ENCODE results near the gene SAA2.
A peak's percentile ranks its signal among the peaks of the same experiment; 100 is the strongest.
"Not testable (repeated sequence)": the region's sequence is repeated elsewhere in the genome, so short reads cannot be mapped to it uniquely, and the experiment has no call there.

The SAA2 gene

DNA sequence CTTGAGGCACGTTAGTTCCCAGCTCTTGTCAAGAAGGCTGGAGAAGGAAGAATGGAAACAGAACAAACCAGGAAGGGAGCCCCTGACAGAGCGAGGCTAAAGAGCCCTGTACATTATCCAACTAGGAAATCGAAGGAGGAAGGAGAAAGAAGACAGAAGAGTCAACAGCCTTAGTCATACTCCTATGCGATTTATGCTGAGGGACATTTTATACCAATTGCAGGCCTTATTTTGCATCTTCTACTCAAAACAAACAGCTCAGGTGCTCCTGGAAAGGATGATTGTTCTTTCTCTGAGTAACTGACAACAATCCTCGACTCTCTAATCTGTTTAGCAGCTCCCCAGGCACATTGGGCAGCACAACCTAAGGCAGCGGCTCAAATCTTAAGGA lies 1.3 kb downstream of the SAA2 start:
- DNase-seq = not testable (repeated sequence)

DNA sequence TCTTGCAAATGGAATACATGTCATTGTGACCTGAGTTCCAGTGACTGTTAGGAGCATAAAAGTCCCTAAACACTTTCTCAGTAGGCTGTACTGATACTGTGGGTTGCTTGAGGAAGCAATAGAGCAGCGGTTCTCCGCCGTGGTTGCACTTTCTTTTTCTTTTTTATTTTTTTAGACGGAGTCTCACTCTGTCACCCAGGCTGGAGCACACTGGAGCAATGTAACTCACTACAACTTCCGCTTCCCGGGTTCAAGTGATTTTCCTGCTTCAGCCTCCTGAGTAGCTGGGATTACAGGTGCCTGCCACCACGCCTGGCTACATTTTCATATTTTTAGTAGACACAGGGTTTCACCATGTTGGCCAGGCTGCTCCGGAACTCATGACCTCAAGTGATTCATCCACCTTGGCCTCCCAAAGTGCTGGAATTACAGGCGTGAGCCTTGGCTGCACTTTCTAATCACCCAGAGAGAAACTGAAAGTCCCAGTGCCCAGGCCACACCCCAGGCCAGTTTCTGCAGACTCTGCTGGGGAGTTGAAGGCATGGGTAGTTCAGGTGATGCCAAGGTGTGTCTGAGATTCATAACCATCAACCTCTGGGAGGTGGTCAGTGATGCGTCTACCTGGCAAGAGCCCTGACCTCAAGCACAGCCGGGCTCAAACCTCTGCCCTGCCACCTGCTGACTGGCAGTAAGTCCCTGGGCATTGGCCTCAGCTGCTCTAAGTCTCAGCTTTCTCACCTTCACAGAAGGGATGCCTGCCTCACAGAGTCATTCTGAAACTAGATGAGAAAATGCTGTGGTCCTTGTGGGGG lies 1.9 kb downstream of the SAA2 start:
- DNase-seq = peak; percentile 18

DNA sequence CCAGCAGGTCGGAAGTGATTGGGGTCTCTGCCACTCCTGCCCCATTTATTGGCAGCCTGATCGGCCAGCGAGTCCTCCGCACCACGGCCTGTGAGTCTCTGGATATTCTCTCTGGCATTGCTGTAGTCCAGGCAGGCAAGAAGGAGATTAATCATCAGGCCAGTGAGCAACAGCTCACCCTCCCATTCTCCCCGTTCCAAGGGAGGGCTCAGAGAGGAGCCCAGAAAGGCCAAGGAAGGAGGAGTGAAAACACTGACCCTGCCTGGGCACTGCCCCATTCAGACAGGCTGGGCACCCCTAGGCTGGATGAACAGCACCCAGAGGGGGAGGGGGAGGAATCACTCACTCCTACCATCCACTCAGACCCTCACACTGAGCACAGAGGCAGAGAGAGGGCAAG lies 3.1 kb downstream of the SAA2 start:
- DNase-seq = no peak

DNA sequence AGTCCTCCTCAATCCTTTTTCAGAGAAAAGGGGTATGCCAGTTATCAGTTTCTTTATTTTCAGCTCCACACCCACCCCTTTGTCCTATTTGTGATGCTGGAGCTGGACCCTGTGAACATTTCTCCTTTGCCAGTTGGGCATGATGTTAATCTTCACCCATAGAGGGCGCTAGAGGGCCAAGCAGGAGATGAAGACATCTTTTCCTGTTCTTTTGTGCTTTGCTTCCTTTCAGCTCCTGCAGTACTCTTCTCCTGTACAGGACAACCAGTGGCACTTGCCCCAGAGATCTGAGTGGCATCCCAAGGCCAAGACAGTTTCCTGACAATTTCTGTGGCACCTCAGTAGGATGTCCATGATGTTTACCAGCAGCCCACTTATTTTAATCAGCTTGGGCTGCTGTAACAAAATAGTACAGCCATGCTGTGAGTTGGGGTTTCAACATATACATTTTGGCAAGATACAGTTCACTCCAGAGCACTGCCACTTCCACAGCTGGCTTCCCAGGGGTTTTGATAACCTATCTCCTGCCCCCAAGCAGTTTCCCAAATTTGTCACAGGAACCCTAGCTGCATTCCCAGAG lies 4.6 kb downstream of the SAA2 start:
- DNase-seq = peak; percentile 63

DNA sequence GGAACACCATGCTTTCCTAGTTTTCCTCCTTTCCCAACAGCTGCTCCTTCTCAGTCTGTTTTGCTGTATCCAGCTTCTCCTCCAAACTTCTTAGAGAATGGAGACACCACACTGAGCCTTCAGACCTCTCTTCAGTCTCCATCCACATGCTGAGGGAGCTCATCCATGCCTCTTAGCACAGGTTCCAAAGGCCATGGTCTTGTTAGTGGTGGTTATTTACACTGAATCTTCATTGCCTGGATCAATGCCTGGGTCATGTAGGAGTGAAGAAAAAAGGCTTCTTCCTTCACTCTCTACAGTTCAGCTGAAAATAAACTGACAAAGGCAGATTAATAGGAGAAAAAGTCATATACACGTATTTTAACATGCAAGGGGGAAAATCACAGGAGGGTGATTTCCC lies 8.8 kb downstream of the SAA2 start:
- DNase-seq = no peak

DNA sequence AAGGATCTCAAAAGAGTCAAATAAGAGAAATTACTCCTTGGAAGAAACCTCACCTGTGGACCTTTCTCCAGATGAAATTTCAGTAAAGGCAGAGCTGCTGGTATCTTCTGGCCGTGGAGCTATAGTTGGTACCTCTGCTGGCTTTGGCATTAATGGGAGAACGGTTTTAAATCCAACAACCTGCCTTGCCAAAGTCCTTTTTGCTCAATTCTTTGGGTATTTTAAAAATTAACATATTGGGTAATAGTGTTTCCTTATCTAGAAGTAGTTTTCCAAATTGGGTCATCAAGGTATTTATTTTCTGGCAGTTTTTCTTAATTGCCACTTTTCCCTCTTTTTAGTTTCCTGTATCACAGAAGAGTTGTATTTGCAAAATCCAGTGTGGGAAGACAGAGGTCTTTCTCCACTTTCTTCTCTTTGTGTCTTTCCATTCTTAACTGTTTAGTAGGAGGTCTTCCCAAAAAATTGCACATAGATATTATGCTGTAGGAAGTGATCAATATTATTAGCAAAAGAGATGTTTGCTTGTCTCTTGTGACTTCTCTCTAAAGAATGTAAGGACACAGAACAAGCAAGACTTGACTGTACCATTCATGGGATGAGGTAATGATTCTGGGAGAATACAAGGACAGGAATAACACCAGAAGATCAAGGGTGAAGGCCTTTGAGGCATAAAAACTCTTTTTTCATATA lies 11.7 kb downstream of the SAA2 start, which contains the start of gene SAA4:
Gene SAA4 (minus strand): TSS at position 139 of the 693 bp plus-strand sequence. CDS start 876 bp downstream, outside the sequence.
- no peak for DNase-seq

DNA sequence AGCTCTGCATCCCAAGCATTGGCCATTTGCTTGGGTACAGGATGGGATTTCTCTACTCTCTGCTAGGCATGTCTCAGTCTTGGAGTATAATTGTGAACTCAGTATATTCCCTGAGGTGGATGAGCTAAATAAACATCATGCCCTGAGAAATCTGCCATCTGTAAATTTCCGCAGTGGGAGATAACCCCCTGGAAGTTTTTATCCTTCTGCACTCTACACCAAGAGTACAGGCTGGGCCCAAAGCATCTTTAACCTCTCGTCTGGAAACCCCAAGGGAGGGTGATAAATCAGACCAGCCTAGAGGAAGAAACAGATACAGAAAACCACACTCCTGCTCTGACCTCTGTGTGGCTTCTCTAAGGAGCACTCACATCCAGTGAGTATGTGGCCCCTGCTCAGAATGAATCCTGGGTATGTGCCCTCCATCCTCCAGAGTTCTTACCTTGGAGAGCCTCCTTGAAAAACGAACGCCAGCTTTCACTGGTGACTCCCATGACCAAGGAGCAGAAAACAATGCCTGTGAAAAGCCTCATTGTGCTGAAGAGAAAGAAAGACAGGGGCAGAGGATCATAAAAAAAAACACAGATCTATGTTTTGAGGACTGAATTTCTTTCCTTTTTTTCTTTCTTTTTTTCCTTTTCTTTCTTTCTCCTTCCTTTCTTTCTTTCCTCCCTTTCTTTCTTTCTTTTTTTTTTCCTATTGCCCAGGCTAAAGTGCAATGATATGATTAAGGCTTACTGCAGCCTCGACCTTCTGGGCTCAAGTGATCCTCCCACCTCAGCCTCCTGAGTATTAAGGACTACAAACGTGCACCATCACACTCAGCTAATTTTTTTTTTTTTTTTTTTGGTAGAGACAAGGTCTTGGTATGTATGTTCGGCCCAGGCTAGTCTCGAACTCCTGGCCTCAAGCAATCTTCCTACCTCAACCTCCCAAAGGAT lies 12.8 kb downstream of the SAA2 start:
- DNase-seq = no peak

DNA sequence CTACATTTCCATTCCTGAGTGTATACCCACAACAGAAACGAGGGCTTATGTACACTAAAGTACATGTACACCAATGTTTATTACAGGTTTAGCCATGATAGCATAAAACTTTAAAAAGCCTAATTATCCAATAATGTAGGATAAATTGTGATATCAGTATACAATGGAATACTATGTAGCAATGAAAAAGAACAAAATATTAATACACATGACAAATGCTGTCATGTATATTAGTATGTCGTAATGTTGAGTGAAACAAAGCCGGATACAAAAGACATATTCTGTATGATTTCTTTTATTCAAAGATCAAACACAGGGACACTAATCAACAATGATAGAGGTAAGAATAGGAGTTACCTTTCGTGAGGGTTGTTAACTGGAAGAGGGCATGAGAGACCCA lies 14.6 kb downstream of the SAA2 start:
- no peak for DNase-seq

DNA sequence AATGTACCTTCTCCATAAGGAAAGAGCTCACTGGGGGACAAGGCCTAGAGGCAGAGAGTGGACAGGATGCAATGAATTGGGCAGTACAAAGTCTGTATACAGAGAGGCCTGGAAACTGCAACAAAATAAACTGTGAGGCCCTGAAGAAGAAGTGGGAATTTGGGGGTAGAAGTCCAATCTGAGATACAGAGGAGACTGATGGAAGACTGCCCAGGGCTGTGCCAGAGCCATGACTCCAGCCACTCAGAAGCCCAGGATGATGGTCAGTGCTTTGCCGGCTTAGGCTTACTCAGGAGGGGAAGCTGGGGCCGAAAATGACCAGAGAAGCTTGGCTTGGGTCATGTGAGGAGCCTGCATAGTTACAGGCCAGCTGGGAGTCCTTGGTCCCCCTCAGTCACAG lies 17.6 kb downstream of the SAA2 start:
- DNase-seq = no peak

DNA sequence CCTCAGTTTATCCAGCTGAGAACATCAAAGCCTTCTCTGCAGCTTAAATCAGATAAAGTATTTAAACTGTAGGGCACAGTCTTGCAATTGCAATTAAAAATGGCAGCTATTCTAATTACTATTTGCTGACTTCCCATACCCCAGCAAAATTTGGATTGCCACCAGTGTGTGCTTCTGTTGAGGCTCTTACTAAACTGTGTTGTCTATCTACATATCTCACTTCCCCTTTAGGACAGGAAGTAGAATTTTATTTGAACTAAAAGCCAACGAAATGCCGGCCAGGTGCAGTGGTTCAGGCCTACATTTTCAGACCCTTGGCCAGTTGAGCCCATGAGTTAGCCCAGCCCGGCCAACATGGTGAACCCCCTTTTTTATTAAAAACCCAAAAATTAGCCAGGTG lies 19.0 kb downstream of the SAA2 start:
- DNase-seq = no peak

DNA sequence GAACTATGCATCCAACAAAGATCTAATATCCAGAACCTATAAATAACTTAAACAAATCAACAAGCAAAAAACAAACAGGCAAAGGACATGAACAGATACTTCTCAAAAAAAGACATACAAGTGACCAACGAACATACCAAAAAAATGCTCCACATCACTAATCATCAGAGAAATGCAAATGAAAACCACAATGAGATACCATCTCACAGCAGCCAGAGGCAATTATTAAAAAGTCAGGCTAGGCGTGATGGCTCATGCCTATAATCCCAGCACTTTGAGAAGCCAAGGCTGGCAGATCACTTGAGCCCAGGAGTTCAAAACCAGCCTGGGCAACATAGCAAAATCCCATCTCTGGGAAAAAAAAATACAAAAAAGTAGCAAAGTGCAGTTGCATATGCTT lies 22.6 kb downstream of the SAA2 start:
- no peak for DNase-seq

DNA sequence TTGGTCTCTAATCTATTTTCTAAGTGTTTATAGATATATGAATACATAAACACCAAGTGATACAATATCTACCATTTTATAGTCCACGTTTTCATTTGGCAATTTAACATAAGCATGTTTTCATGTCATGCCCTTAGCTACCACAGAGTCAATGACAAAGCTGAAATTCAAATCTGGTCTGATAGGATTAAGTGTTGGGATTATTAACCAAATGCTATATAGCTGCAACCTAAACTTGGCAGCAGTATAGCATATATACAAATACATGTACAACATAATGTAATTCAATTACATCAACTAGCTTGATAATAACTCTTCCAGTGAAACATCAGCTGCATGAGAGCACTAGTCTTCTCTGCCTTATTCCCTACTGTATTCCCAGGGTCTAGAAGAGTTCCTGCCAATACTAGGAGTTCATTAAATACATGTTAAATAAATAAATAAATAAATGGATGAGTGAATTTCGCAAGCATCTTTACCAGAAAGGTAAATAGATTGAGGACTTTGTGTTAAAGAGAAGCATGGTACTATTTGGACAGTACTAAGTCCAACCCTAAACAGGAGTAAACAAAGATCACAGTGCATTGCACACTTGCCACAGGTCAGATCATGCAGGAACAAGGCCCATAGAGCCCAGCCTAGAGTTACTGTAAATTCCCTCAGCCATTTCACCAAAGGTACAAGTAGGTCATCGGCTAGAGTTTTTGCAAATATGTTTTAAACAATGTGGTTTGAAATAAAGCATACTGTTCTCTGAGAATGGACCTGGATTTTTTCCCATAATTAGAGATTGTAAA lies 24.7 kb downstream of the SAA2 start:
- no peak for DNase-seq

DNA sequence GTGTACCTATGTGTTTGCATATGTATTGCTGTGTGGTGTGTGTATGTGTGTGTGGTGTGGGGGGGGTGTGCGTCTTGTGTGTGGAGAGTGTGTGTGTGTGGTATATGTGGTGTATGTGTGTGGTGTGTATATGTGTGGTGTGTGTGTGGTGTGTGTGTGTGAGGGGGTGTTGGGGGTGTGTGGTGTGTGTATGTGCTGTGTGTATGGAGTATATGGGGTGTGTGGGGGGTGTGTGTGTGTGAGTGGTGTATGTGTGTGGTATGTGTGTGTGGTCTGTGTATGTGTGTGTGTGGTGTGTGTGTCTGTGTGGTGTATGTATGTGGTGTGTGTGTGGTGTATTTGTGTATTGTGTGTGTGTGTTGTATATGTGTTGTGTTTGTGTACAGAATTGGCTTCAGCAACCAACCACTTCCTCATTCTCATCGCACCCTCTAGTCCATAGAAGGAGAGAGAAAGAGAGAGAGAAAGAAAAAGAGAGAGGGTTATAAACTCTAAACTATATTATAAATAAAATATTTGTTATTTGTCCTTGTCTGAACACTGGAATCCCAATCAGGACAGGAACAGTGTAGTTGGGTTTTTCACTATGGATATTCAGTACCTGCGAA lies 25.6 kb downstream of the SAA2 start:
- no peak for DNase-seq

DNA sequence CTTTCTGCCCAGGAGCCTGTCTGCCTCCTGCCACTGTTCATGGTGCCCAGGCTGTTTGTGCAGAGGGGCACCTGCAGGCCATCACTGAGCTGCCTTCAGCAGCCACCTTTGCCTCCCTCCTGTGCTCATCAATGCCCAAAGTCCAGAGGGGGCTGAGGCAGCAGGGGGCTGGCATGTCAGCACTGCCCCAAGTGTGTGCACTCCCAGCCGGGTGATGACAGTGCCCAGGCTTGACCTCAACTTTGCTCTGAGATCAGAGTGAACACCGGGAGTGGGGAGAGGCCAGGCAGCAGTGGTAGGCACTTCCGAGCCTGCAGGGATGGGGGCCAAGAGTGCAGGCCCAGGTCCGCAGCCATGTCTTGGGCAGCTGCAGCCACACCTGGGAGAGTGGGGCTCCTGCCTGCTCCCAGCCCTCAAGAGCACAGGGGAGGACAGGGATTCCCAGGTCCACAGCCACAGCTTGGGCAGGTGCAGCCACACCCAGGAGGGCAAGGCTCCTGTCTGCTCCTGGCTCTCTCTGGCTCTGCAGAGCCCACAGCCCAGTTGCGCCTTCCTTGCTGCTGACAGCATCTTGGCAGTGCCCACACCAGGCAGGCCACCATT lies 27.1 kb downstream of the SAA2 start:
- no peak for DNase-seq

DNA sequence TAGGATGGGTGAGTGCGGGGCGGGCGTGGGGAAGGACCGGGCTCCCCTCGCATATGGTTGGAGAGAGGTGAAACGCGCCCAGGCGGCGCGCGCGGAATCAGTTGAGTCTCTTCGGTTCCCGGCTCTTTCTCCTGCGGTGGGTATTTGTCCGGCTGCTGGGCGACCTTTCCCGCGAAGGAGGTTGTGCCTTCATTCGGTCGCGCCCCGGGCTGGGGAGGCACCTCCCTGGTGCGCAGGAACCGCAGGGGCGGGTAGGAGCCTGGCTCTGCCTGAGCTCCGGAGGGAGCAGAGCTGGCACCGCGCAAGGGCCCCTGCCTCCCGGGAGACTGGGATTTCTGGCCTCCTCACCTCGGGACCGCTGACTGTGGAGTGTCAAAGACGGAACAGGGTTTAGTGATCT lies 39.4 kb downstream of the SAA2 start:
- DNase-seq = no peak

DNA sequence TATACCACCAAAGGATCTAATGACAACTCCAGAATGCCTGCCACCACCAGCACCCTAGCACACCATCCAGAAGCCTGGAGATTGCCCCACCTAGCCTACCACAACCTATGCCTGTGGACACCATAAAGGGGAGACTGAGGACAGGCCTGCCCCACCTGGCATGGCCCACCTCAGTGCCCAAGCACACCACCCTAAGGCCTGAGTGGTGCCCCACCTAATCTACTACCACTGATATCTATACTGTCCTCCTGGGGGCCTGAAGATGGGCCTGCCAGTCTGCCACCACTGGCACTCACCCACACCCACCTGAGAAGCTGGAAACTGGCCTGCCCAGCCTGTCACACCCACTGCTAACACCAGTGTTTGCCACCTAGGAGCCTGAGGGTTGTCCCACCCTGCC lies 43.7 kb downstream of the SAA2 start:
- DNase-seq = no peak

DNA sequence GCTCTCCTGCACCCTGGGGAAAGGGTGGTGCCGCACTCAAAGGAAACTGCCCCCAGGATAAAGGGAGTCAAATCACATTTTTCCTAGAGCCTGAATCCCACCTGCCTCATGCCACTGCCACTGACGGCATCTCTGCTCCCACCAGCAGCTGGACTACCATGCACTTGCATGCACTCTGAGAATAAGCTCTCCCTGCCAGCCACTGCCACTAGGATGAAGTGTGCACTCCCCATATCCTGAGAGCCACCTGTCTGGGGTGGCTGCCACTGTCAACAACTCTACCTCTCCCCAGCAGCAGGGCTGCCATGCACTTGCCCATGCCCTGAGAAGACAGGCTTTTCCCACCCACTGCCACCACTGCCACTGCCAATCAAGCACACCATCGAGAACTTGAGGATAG lies 44.2 kb downstream of the SAA2 start:
- no peak for DNase-seq

DNA sequence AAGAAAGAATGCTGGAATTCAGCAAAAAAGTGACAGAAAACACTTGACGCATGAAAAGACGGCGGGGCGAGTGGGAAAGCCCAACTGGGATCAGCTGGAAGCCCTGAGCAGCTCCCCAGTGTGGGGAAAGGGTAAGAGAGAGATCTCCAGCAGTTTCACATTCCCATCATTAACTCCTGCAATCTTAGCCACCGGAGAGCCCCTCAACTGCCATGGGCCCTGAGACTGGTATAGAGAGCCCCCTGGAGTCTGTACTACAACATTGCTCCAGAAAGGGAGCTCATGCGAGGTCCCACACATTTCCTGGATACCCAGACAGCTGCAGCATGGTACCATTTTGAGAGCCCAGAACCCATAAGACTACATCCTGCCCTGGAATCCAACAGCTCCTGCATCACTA lies 44.7 kb downstream of the SAA2 start:
- no peak for DNase-seq

DNA sequence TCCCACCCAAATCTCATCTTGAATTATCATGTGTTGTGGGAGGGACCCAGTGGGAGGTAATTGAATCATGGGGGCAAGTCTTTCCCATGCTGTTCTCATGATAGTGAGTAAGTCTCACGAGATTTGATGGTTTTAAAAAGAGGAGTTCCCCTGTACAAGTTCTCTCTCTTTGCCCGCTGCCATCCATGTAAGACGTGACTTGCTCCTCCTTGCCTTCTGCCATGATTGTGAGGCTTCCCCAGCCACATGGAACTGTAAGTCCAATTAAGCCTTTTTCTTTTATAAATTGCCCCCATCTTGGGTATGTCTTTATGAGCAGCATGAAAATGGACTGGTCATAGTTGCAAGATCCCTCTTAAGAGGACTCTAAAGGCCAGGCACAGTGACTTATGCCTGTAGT lies 50.7 kb downstream of the SAA2 start:
- not testable (repeated sequence) for DNase-seq

DNA sequence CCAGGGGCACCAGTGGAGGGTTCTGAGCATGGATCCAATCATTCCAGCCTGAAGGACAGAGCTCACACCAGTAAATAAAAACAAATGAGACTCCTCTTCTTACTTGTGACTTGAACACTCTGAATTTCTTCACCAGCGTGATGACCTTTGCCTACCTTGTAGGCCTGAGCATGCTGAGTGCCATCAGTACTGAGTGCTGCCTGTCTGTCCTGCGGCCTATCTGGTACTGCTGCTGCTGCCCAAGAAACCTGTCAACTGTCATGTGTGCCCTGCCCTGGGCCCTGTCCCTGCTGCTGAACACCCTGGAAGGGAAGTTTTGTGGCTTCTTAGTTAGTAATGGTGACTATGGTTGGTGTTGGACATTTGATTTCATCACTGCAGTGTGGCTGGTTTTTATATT lies 51.9 kb downstream of the SAA2 start:
- no peak for DNase-seq

Measured in CD4-positive, alpha-beta T cell treated with Interleukin-17A for 4 hours (primary cell).